Karpas-422 (cell line): ENCODE measurements around the gene CFAP46. TPM values are rescaled to one million over a fixed set of nuclear protein-coding genes. Genes with fewer than 3 reads are reported as not detected.
A peak's percentile ranks its signal among the peaks of the same experiment; 100 is the strongest.

Experiments
- DNase-seq: peaks from one replicate; pipeline ENCODE4 v3.0.0-alpha.2; 2015
- H2AFZ ChIP-seq: fragments of 200-600 bp; sonication (generic); 2 replicates; pipeline ENCODE4 v1.6.1; 2014; ENCODE audit warnings: antibody characterized with exemption, low read length, mixed read lengths
- H3K27ac ChIP-seq: fragments of 200-600 bp; sonication (generic); 2 replicates; pipeline ENCODE4 v1.5.1; 2014; ENCODE audit warnings: mild to moderate bottlenecking, low read length, moderate library complexity
- H3K27me3 ChIP-seq: fragments of 200-600 bp; sonication (generic); 2 replicates; pipeline ENCODE4 v1.6.1; 2014; ENCODE audit warnings: low read length, mixed read lengths
- H3K36me3 ChIP-seq: fragments of 200-600 bp; sonication (generic); 2 replicates; pipeline ENCODE4 v1.6.1; 2014; ENCODE audit warnings: low read length, mixed read lengths; ENCODE audit not compliant: insufficient read depth
- H3K4me1 ChIP-seq: fragments of 200-600 bp; sonication (generic); 2 replicates; pipeline ENCODE4 v1.6.1; 2014; ENCODE audit warnings: mild to moderate bottlenecking, low read length, mixed read lengths
- H3K4me2 ChIP-seq: fragments of 200-600 bp; sonication (generic); 2 replicates; pipeline ENCODE4 v1.6.1; 2014; ENCODE audit warnings: low read length, low read depth, mild to moderate bottlenecking; ENCODE audit not compliant: poor library complexity, severe bottlenecking
- H3K4me3 ChIP-seq: fragments of 200-600 bp; sonication (generic); 2 replicates; pipeline ENCODE4 v1.5.1; 2014; ENCODE audit warnings: mild to moderate bottlenecking, antibody characterized with exemption, low read length, mixed read lengths
- H3K79me2 ChIP-seq: fragments of 200-600 bp; sonication (generic); 2 replicates; pipeline ENCODE4 v1.6.1; 2014; ENCODE audit warnings: mild to moderate bottlenecking, low read length, mixed read lengths
- H3K9ac ChIP-seq: fragments of 200-600 bp; sonication (generic); 2 replicates; pipeline ENCODE4 v1.6.0; 2014; ENCODE audit warnings: low read length
- H3K9me2 ChIP-seq: fragments of 200-600 bp; sonication (generic), shearing (Covaris generic); replicated peaks from 2 replicates; pipeline ENCODE4 v1.6.0; 2014; ENCODE audit warnings: mild to moderate bottlenecking, low read length, moderate library complexity; ENCODE audit not compliant: insufficient read depth
- H3K9me3 ChIP-seq: fragments of 300-700, 200-600 bp; sonication (generic); 2 replicates; pipeline ENCODE4 v1.6.1; 2014; ENCODE audit warnings: low read length, mixed read lengths
- H4K20me1 ChIP-seq: fragments of 200-600 bp; sonication (generic); 2 replicates; pipeline ENCODE4 v1.6.1; 2014; ENCODE audit warnings: mild to moderate bottlenecking, antibody characterized with exemption, low read length, low read depth; ENCODE audit not compliant: insufficient read depth
- total RNA-seq: library from RNA; depleted of rRNA; stranded (reverse); fragments of >200 nt; shearing (Covaris generic); gene quantifications from 2 replicates; pipeline ENCODE4 v1.2.3, GENCODE V29; 2014; ENCODE audit warnings: low replicate concordance

CFAP46 gene
- total RNA-seq, 1 experiment from 2014 or later = 0.22 TPM

DNA sequence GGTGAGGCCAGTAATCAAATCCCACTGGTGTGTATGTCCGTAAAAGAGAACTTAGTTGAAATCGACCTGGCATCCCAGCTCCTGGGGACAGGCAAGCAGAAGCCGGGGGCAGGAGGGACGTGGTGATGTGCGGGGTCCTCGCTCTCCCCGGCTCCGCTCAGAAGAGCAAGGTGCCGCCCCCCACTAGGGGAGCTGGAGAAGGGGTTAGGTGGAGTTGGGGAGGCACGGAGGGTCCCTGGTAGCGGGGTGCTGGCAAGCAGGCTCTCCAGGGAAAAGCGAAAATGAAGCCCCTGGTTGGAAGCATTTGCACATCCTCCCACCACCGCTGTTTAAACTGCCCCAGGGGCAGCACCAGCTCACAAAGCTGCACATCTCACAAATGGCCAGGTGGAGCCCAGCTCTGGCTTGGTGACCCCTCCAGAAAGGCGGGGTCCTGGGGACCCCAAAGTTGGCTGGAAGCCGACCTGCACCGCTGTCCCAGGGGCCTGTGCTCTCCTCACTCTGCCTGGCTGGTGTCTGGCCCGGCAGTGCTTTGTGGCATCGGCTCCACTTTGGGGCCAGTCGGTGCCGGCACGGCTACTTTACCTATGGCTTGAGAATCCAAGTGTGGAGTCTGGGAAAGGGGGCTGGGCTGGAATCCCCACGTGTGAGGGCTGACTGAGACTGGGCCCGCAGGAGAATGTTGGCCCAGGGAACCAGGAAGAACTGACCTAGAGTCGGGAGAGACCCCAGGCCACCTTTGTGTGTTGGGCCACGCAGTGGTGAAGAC is 2.9 kb upstream of the CFAP46 start:
- no peaks in the 10 kb centered on the region for H3K79me2 ChIP-seq
- H3K27me3 ChIP-seq = no peaks in the 10 kb centered on the region
- no peaks in the 10 kb centered on the region for H3K36me3 ChIP-seq
- peaks cover 4% of the 10 kb centered on the region for H3K4me1 ChIP-seq
- H3K4me2 ChIP-seq = no peak overlapping the region
- no peaks in the 10 kb centered on the region for H3K9me3 ChIP-seq
- H3K9me2 ChIP-seq = no peaks in the 10 kb centered on the region
- no peak overlapping the region for H2AFZ ChIP-seq
- H3K4me3 ChIP-seq = no peak overlapping the region
- H3K9ac ChIP-seq = no peak overlapping the region
- DNase-seq = no peak
- H4K20me1 ChIP-seq = no peaks in the 10 kb centered on the region
- no peak overlapping the region for H3K27ac ChIP-seq

DNA sequence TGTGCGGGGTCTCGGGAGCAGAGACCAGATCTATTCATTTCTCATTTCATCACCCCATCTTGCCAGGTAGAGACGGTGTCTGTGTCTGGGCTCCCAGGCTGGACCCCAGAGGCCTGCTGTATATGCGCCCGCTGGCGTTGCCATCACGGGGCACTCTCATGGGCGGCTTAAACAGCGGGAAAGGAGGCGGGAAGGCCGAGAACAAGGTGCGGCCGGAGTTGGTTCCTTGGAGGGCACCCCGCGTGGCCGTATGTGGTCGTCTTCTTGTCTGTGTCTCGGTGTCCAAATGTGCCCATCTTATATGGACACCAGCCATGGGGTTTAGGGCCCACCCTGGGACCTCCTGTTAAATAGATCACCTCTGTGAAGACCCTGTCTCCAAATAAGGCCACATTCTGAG is 2.1 kb upstream of the CFAP46 start:
- Histone ChIP-seq H3K36me3 (no peaks in the 10 kb centered on the region), H3K9me2 (no peaks in the 10 kb centered on the region), H3K27ac (no peak overlapping the region), H3K4me1 (peaks cover 10% of the 10 kb centered on the region), H3K4me2 (no peak overlapping the region), H3K9ac (no peak overlapping the region), H3K79me2 (no peaks in the 10 kb centered on the region), H3K9me3 (no peaks in the 10 kb centered on the region), H2AFZ (no peak overlapping the region), H3K4me3 (no peak overlapping the region), H4K20me1 (no peaks in the 10 kb centered on the region), H3K27me3 (no peaks in the 10 kb centered on the region)
- DNase-seq = no peak

GRCh38 chr10:132943791-132944404 is 1.5 kb upstream of the CFAP46 start:
- Histone ChIP-seq H3K27me3 (no peaks in the 10 kb centered on the region), H3K4me2 (no peak overlapping the region), H2AFZ (no peak overlapping the region), H3K9me3 (no peaks in the 10 kb centered on the region), H4K20me1 (no peaks in the 10 kb centered on the region), H3K27ac (no peak overlapping the region), H3K4me1 (peaks cover 10% of the 10 kb centered on the region), H3K36me3 (no peaks in the 10 kb centered on the region), H3K79me2 (no peaks in the 10 kb centered on the region), H3K9ac (no peak overlapping the region), H3K4me3 (no peak overlapping the region), H3K9me2 (no peaks in the 10 kb centered on the region)
- no peak for DNase-seq

DNA sequence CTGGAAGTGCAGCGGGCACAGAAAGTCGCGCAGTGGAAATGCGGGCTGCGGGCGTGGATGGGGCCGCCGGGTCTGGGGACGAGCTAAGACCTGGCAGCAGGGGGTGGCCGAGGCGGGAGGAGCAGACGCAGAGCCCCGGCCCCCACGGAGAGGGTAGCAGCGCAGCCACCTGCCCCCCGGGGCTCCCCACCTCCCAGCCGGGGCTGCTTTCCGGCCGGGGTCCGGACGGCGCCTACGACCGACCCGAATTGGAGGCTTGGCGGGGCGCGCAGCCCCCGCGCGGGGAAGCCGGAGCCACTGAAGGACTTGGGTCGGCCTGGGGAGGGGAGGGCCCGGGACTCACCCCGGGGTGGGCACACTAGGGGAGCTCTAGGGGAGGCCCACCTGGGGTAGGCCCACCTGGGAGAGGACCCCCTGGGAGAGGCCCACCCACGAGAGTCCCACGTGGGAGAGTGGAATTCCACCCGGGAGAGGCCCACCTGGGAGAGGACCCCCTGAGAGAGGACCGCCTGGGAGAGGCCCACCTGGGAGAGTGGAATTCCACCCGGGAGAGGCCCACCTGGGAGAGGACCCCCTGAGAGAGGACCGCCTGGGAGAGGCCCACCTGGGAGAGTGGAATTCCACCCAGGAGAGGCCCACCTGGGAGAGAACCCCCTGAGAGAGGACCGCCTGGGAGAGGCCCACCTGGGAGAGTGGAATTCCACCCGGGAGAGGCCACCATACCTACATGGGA is 854 bp upstream of the CFAP46 start:
- H3K79me2 ChIP-seq = no peaks in the 10 kb centered on the region
- H2AFZ ChIP-seq = no peak overlapping the region
- no peaks in the 10 kb centered on the region for H3K9me3 ChIP-seq
- H4K20me1 ChIP-seq = no peaks in the 10 kb centered on the region
- H3K27me3 ChIP-seq = no peaks in the 10 kb centered on the region
- no peak for DNase-seq
- H3K4me2 ChIP-seq = no peak overlapping the region
- no peaks in the 10 kb centered on the region for H3K9me2 ChIP-seq
- no peak overlapping the region for H3K4me3 ChIP-seq
- peaks cover 10% of the 10 kb centered on the region for H3K4me1 ChIP-seq
- no peak overlapping the region for H3K27ac ChIP-seq
- no peaks in the 10 kb centered on the region for H3K36me3 ChIP-seq
- no peak overlapping the region for H3K9ac ChIP-seq

GRCh38 chr10:132941640-132942051 is 724 bp downstream of the CFAP46 start:
- H4K20me1 ChIP-seq = no peaks in the 10 kb centered on the region
- no peak overlapping the region for H2AFZ ChIP-seq
- H3K79me2 ChIP-seq = no peaks in the 10 kb centered on the region
- no peak overlapping the region for H3K4me2 ChIP-seq
- H3K9ac ChIP-seq = no peak overlapping the region
- H3K9me3 ChIP-seq = no peaks in the 10 kb centered on the region
- H3K9me2 ChIP-seq = no peaks in the 10 kb centered on the region
- no peaks in the 10 kb centered on the region for H3K27me3 ChIP-seq
- no peak overlapping the region for H3K4me3 ChIP-seq
- H3K36me3 ChIP-seq = no peaks in the 10 kb centered on the region
- DNase-seq = no peak
- no peak overlapping the region for H3K27ac ChIP-seq
- H3K4me1 ChIP-seq = peaks cover 10% of the 10 kb centered on the region

GRCh38 chr10:132940791-132941465 is 1.4 kb downstream of the CFAP46 start:
- no peak for DNase-seq
- Histone ChIP-seq H3K36me3 (no peaks in the 10 kb centered on the region), H3K9ac (no peak overlapping the region), H3K27ac (no peak overlapping the region), H3K4me3 (no peak overlapping the region), H3K79me2 (no peaks in the 10 kb centered on the region), H3K4me1 (peaks cover 10% of the 10 kb centered on the region), H3K4me2 (no peak overlapping the region), H2AFZ (no peak overlapping the region), H3K9me2 (no peaks in the 10 kb centered on the region), H3K9me3 (no peaks in the 10 kb centered on the region), H4K20me1 (no peaks in the 10 kb centered on the region), H3K27me3 (no peaks in the 10 kb centered on the region)

- Histone ChIP-seq H3K4me1 (peaks cover 10% of the 10 kb centered on the region), H3K36me3 (no peaks in the 10 kb centered on the region), H2AFZ (no peak overlapping the region), H4K20me1 (no peaks in the 10 kb centered on the region), H3K27me3 (no peaks in the 10 kb centered on the region; the same call in 1 of the 2 replicates), H3K9ac (no peak overlapping the region), H3K9me3 (no peaks in the 10 kb centered on the region), H3K4me3 (no peak overlapping the region), H3K27ac (no peak overlapping the region), H3K9me2 (no peaks in the 10 kb centered on the region), H3K79me2 (no peaks in the 10 kb centered on the region), H3K4me2 (no peak overlapping the region)
- DNase-seq = peak; percentile 88
Measured at GRCh38 chr10:132939957-132940790, 2.2 kb downstream of the CFAP46 start.
